ENCODE measurements around the gene AVPR1A. TPM values are rescaled to one million over a fixed set of nuclear protein-coding genes. Genes with fewer than 3 reads are reported as not detected.

The AVPR1A gene
- total RNA-seq, 1 donor from 2014 or later: 7.6 TPM

DNA sequence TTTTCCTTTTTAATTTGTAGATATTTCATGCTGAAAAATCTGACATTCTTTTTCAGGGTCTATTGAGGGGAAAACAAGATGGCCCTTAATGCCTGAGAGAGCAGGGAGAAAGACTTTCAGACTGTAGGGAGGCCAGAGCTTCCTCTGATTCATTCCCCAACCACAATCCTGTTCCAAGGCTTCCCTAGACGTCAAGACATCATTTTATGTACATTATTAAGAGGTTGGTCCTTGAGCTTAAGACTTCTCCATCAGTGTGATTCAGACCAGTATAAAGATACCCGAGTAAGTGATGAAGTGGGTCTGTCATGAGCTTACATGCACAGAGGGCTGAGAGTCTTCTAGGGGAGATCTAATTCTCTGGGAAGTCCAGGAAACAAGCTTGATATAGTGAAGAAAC is 57.3 kb downstream of the AVPR1A start:
- no peak for DNase-seq

DNA sequence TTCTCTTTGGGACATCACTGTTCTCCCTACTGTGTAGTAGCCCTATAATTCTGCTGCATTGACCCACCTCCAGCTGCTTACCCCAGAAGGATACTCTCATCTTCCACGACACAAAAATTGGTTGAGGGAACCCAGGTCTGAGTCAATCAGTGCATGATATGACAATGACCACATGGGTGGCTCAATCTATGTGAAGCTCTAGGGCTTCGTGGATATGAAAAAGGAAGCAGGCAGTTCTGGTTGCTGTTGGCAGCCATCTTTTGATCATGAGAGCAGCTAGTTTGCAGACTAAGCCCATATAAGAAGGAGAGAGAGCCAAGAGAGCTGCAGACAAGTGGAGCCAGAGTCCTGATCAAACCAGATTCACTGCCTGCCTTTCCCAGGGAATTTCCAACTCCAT is 57.9 kb downstream of the AVPR1A start:
- no peak for DNase-seq

Other genes with a start within 250 kb of the AVPR1A start
- 10.6 TPM for gene PPM1H, start 216.1 kb downstream of the AVPR1A start, total RNA-seq